ENCODE results near the gene HSPA9. TPM values are rescaled to one million over a fixed set of nuclear protein-coding genes. Genes with fewer than 3 reads are reported as not detected.

Gene HSPA9
- total RNA-seq, 4 donors from 2014 or later: 204 to 252 (median 247) TPM

DNA sequence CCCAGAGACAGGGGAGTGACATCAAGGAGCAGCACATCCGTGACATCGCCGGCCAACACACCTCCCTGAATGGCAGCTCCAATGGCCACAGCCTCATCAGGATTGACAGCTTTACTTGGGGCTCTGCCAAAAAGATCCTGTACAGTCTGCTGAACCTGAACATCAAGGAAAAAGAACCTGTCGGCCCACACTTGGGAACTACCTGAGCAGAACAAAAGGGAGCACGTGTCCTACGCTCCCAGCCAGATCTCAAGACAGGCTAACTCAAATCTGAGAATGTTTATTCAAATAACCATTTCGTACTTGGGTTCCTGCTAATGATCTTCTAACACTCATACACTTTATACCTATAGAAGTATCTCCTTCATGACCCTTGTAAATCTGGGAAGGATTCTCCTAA, 15.3 kb downstream of the HSPA9 start:
- no peaks in the 10 kb centered on the region for H3K27me3 ChIP-seq
- H3K4me1 ChIP-seq: peaks cover 12% of the 10 kb centered on the region
- TF ChIP-seq POLR2AphosphoS5 (IDR thresholded peaks at IDR 0.05): peak in 1 of 3 donors; percentile 55
- no peak for TF ChIP-seq EP300 (IDR thresholded peaks at IDR 0.05)
- H3K9me3 ChIP-seq: no peaks in the 10 kb centered on the region
- H3K36me3 ChIP-seq: peaks cover 100% of the 10 kb centered on the region
- DNase-seq (ENCODE audit: low spot score in 2 of 2): no peak
- no peak overlapping the region for H3K4me3 ChIP-seq
- WGBS: 66% methylated on average over 7 of the region's 7 CpGs
- peak overlapping the region; percentile 36 for H3K27ac ChIP-seq

DNA sequence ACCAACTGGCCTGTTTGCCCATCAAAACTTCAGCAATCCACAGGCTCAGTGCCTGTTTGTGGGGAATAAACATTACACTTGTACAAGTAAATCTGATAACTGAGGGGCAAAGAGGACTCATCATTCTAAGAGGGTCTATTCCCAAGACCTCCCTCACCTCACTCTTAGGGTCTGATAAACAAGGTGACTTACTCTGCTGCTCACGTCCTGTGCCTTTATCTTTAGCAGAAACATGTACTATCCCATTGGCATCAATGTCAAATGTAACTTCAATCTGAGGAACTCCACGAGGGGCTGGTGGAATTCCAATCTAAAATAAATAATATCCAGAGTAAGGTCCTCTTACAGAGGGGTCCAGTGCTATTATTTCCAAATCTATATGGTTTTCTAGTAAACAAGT, 17.5 kb downstream of the HSPA9 start:
- WGBS: 82% methylated on average over 2 of the region's 2 CpGs
- Histone ChIP-seq H3K36me3 (peaks cover 96% of the 10 kb centered on the region), H3K4me1 (peaks cover 12% of the 10 kb centered on the region), H3K4me3 (no peak overlapping the region), H3K27me3 (no peaks in the 10 kb centered on the region), H3K27ac (no peak overlapping the region), H3K9me3 (no peaks in the 10 kb centered on the region)
- TF ChIP-seq EP300 (IDR thresholded peaks at IDR 0.05) (no peak), POLR2A (IDR thresholded peaks at IDR 0.05) (no peak), POLR2AphosphoS5 (IDR thresholded peaks at IDR 0.05) (no peak)
- TF ChIP-seq, protein P1, sequence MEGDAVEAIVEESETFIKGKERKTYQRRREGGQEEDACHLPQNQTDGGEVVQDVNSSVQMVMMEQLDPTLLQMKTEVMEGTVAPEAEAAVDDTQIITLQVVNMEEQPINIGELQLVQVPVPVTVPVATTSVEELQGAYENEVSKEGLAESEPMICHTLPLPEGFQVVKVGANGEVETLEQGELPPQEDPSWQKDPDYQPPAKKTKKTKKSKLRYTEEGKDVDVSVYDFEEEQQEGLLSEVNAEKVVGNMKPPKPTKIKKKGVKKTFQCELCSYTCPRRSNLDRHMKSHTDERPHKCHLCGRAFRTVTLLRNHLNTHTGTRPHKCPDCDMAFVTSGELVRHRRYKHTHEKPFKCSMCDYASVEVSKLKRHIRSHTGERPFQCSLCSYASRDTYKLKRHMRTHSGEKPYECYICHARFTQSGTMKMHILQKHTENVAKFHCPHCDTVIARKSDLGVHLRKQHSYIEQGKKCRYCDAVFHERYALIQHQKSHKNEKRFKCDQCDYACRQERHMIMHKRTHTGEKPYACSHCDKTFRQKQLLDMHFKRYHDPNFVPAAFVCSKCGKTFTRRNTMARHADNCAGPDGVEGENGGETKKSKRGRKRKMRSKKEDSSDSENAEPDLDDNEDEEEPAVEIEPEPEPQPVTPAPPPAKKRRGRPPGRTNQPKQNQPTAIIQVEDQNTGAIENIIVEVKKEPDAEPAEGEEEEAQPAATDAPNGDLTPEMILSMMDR (IDR thresholded peaks at IDR 0.05): no peak
- DNase-seq (ENCODE audit: low spot score in 2 of 2): no peak

DNA sequence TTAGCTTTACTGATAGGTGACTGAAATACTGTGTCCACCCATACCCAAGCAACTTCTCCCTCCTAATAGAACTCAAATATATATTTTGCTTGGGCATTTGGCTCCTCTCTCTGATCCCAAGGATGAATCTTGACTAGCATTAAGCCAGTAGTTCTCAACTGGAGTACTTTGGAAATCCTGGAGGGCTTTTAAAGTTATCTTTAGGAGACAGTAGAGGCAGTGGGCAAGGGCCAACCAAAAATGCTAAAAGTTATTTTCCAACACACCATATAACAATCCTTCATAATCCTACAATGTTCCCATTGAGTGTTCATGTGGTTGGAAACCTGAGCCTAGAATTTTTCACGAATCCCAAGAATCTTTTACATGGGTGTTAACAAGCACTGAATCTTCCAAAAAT, 21.1 kb downstream of the HSPA9 start:
- TF ChIP-seq EP300 (IDR thresholded peaks at IDR 0.05) (no peak), POLR2AphosphoS5 (IDR thresholded peaks at IDR 0.05) (no peak), POLR2A (IDR thresholded peaks at IDR 0.05) (no peak)
- TF ChIP-seq, protein P1 (IDR thresholded peaks at IDR 0.05): no peak
- no peak for DNase-seq (ENCODE audit: low spot score in 2 of 2)
- Histone ChIP-seq H3K9me3 (no peaks in the 10 kb centered on the region), H3K4me3 (no peak overlapping the region), H3K4me1 (peaks cover 5% of the 10 kb centered on the region), H3K27me3 (no peaks in the 10 kb centered on the region), H3K36me3 (peaks cover 61% of the 10 kb centered on the region), H3K27ac (no peak overlapping the region)
- WGBS: 67% methylated on average over 1 of the region's 1 CpG

DNA sequence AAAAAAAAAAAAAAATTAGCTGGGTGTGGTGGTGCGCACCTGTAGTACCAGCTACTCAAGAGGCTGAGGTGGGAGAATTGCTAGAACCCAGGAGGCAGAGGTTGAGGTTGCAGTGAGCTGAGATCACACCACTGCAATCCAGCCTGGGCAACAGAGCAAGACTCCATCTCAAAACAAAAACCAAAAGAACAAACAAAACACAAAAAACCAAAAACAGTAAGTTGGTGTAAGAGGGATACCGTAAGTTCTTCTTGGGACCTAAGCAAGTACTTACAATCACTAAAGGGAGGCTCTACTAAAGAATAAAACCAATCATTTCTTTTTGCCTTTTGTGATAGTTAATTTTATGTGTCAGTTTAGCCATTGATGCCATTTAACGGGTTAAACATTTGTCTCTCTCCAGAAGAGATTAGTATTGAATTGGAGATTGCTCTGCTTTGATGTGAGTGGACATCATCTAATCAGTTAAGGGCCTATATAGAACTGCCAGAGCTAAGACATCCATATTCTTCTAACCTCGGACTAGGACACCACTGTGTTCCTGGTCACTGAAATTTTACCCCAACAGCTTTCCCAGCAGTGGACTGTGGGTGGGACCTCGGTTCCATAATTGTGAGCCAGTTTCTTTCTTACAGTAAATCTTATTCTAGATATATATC, 21.6 kb downstream of the HSPA9 start:
- Histone ChIP-seq H3K27me3 (no peaks in the 10 kb centered on the region), H3K9me3 (no peaks in the 10 kb centered on the region), H3K36me3 (peaks cover 55% of the 10 kb centered on the region), H3K4me3 (no peak overlapping the region), H3K27ac (no peak overlapping the region), H3K4me1 (peaks cover 3% of the 10 kb centered on the region)
- no peak for DNase-seq (ENCODE audit: low spot score in 2 of 2)
- WGBS: 81% methylated on average over 5 of the region's 5 CpGs
- TF ChIP-seq POLR2AphosphoS5 (IDR thresholded peaks at IDR 0.05) (no peak), EP300 (IDR thresholded peaks at IDR 0.05) (no peak), POLR2A (IDR thresholded peaks at IDR 0.05) (no peak)

DNA sequence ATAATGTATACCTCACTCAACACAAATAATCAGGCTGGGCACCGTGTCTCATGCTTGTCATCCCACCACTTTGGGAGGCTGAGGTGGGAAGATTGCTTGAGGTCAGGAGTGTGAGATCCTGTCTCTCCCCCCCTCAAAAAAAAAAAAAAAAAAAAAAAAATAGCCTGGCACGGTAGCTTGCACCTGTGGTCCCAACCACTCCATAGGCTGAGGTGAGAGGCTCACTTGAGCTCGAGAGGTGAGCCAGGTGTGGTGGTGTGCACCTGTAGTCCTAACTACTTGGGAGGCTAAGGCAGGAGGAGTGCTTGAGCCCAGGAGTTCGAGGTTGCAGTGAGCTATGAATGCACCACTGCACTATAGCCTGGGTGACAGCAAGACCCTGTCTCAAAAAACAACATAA, 22.5 kb downstream of the HSPA9 start:
- H3K4me3 ChIP-seq: no peak overlapping the region
- WGBS: 83% methylated on average over 4 of the region's 4 CpGs
- TF ChIP-seq POLR2A (IDR thresholded peaks at IDR 0.05) (no peak), EP300 (IDR thresholded peaks at IDR 0.05) (no peak), POLR2AphosphoS5 (IDR thresholded peaks at IDR 0.05) (no peak)
- H3K27ac ChIP-seq: no peak overlapping the region
- H3K4me1 ChIP-seq: peaks cover 10% of the 10 kb centered on the region
- H3K9me3 ChIP-seq: no peaks in the 10 kb centered on the region
- no peaks in the 10 kb centered on the region for H3K27me3 ChIP-seq
- DNase-seq (ENCODE audit: low spot score in 2 of 2): no peak
- peaks cover 46% of the 10 kb centered on the region for H3K36me3 ChIP-seq

DNA sequence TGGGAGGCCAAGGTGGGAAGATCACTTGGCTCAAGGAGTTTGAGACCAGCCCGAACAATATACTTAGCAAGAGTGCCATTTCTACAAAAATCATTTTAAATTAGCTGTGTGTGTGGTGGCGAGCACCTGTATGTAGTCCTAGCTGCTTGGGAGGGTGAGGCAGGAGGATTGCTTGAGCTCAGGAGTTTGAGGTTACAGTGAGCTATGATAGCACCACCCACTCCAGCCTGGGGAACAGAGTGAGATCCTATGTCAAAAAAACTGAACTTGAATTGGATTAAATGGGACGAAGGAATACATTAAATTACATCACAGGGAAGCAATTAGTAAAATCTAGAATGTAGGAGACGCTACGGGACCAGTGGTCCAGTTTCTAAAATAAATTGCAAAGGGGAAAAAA, 25.8 kb downstream of the HSPA9 start:
- Histone ChIP-seq H3K27ac (no peak overlapping the region), H3K4me1 (peaks cover 41% of the 10 kb centered on the region)

More for the DNA sequence above, 25.8 kb downstream of the HSPA9 start:
- Histone ChIP-seq H3K36me3 (peaks cover 13% of the 10 kb centered on the region), H3K9me3 (no peaks in the 10 kb centered on the region), H3K4me3 (no peak overlapping the region), H3K27me3 (no peaks in the 10 kb centered on the region)
- DNase-seq (ENCODE audit: low spot score in 2 of 2): no peak
- no peak for TF ChIP-seq POLR2A (IDR thresholded peaks at IDR 0.05)
- TF ChIP-seq, protein P1 (IDR thresholded peaks at IDR 0.05): no peak
- 94% methylated on average over 5 of the region's 5 CpGs for WGBS
